Measurements from ENCODE around the gene NMNAT3. TPM values are rescaled to one million over a fixed set of nuclear protein-coding genes. Genes with fewer than 3 reads are reported as not detected.

The NMNAT3 gene
- total and polyA plus RNA-seq, 4 donors, result 1.9 to 19.7 (median 2.9) TPM

DNA sequence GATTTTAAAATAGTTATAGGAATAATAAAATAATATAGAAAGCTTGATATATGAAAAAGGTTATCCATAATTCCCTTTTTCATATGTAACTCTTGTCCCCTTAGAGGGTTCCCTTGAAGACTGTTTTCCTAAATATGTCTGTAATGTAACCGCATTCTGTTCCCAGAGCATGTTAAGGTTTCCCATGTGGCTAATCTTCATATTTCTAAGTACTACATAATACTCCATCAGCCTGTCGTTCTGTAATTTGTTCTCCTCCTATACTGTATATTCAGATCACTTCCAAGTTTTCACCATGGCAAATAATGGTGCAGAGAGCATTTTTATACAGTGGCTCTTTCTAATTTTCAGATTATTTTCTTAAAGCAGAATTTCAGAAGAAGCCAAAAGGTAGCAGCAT lies 6.7 kb downstream of the NMNAT3 start:
- DNase-seq (ENCODE audit: low spot score), result no peak
- TF ChIP-seq RAD21 (IDR thresholded peaks at IDR 0.05), result no peak
- Histone ChIP-seq H3K27ac (ENCODE audit: low read depth in 1 of 2, low read length in 2 of 2) (no peak overlapping the region), H3K4me1 (ENCODE audit: control insufficient read depth in 4 of 4, insufficient read depth in 4 of 4, low read length in 3 of 4) (no peaks in the 10 kb centered on the region), H3K9ac (ENCODE audit: low read depth in 1 of 2, low read length in 2 of 2) (no peak overlapping the region), H3K27me3 (ENCODE audit: control insufficient read depth in 4 of 4, insufficient read depth in 4 of 4, low read length in 3 of 4) (no peaks in the 10 kb centered on the region), H3K36me3 (ENCODE audit: control insufficient read depth in 4 of 4, insufficient read depth in 3 of 4, low read depth in 1 of 4, low read length in 3 of 4) (no peaks in the 10 kb centered on the region), H3K4me3 (ENCODE audit: low read depth in 1 of 3, low read length in 3 of 3) (no peak overlapping the region), H3K9me3 (ENCODE audit: control insufficient read depth in 4 of 4, low read length in 3 of 4) (no peaks in the 10 kb centered on the region)
- 91% methylated on average over 2 of the region's 2 CpGs for WGBS

DNA sequence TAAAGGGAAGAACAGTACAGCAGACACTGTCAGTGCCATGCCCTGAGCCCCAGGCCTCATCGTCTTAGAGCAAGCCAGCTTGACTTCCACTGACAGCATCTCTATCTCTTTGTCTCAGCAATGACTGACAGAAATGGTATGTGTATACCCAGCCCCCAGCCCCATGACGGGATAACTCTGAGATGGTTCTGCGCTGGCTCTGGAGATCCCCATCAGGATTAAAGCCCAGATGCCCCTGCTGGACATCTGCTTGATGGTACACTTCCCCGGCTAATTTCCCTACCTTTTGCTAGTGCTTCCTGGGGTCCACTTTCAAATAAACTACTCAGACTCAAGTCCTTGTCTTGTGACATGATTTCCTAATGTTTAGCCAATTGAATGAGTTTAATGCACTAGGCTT lies 7.6 kb downstream of the NMNAT3 start:
- H3K4me3 ChIP-seq (ENCODE audit: low read depth in 1 of 3, low read length in 3 of 3), result no peak overlapping the region
- H3K27ac ChIP-seq (ENCODE audit: low read depth in 1 of 2, low read length in 2 of 2), result no peak overlapping the region
- no peaks in the 10 kb centered on the region for H3K9me3 ChIP-seq (ENCODE audit: control insufficient read depth in 4 of 4, low read length in 3 of 4)
- 97% methylated on average over 4 of the region's 4 CpGs for WGBS
- H3K36me3 ChIP-seq (ENCODE audit: control insufficient read depth in 4 of 4, insufficient read depth in 3 of 4, low read depth in 1 of 4, low read length in 3 of 4), result no peaks in the 10 kb centered on the region
- H3K4me1 ChIP-seq (ENCODE audit: control insufficient read depth in 4 of 4, insufficient read depth in 4 of 4, low read length in 3 of 4), result no peaks in the 10 kb centered on the region
- H3K9ac ChIP-seq (ENCODE audit: low read depth in 1 of 2, low read length in 2 of 2), result no peak overlapping the region
- DNase-seq (ENCODE audit: low spot score), result no peak
- no peaks in the 10 kb centered on the region for H3K27me3 ChIP-seq (ENCODE audit: control insufficient read depth in 4 of 4, insufficient read depth in 4 of 4, low read length in 3 of 4)
- no peak for TF ChIP-seq RAD21 (IDR thresholded peaks at IDR 0.05)
- TF ChIP-seq, protein P1, sequence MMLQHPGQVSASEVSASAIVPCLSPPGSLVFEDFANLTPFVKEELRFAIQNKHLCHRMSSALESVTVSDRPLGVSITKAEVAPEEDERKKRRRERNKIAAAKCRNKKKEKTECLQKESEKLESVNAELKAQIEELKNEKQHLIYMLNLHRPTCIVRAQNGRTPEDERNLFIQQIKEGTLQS (IDR thresholded peaks at IDR 0.05), result no peak
- TF ChIP-seq, protein P2, sequence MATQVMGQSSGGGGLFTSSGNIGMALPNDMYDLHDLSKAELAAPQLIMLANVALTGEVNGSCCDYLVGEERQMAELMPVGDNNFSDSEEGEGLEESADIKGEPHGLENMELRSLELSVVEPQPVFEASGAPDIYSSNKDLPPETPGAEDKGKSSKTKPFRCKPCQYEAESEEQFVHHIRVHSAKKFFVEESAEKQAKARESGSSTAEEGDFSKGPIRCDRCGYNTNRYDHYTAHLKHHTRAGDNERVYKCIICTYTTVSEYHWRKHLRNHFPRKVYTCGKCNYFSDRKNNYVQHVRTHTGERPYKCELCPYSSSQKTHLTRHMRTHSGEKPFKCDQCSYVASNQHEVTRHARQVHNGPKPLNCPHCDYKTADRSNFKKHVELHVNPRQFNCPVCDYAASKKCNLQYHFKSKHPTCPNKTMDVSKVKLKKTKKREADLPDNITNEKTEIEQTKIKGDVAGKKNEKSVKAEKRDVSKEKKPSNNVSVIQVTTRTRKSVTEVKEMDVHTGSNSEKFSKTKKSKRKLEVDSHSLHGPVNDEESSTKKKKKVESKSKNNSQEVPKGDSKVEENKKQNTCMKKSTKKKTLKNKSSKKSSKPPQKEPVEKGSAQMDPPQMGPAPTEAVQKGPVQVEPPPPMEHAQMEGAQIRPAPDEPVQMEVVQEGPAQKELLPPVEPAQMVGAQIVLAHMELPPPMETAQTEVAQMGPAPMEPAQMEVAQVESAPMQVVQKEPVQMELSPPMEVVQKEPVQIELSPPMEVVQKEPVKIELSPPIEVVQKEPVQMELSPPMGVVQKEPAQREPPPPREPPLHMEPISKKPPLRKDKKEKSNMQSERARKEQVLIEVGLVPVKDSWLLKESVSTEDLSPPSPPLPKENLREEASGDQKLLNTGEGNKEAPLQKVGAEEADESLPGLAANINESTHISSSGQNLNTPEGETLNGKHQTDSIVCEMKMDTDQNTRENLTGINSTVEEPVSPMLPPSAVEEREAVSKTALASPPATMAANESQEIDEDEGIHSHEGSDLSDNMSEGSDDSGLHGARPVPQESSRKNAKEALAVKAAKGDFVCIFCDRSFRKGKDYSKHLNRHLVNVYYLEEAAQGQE (IDR thresholded peaks at IDR 0.05), result no peak
- TF ChIP-seq, protein P3, sequence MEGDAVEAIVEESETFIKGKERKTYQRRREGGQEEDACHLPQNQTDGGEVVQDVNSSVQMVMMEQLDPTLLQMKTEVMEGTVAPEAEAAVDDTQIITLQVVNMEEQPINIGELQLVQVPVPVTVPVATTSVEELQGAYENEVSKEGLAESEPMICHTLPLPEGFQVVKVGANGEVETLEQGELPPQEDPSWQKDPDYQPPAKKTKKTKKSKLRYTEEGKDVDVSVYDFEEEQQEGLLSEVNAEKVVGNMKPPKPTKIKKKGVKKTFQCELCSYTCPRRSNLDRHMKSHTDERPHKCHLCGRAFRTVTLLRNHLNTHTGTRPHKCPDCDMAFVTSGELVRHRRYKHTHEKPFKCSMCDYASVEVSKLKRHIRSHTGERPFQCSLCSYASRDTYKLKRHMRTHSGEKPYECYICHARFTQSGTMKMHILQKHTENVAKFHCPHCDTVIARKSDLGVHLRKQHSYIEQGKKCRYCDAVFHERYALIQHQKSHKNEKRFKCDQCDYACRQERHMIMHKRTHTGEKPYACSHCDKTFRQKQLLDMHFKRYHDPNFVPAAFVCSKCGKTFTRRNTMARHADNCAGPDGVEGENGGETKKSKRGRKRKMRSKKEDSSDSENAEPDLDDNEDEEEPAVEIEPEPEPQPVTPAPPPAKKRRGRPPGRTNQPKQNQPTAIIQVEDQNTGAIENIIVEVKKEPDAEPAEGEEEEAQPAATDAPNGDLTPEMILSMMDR (IDR thresholded peaks at IDR 0.05; ENCODE audit: low read depth, low read length, missing input control), result no peak
- TF ChIP-seq, protein P4, sequence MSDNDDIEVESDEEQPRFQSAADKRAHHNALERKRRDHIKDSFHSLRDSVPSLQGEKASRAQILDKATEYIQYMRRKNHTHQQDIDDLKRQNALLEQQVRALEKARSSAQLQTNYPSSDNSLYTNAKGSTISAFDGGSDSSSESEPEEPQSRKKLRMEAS (IDR thresholded peaks at IDR 0.05), result no peak
- no peak for TF ChIP-seq TAF1 (conservative IDR thresholded peaks at IDR 0.05)
- TF ChIP-seq FOXA1 (IDR thresholded peaks at IDR 0.05), result no peak
- TF ChIP-seq, protein P5, sequence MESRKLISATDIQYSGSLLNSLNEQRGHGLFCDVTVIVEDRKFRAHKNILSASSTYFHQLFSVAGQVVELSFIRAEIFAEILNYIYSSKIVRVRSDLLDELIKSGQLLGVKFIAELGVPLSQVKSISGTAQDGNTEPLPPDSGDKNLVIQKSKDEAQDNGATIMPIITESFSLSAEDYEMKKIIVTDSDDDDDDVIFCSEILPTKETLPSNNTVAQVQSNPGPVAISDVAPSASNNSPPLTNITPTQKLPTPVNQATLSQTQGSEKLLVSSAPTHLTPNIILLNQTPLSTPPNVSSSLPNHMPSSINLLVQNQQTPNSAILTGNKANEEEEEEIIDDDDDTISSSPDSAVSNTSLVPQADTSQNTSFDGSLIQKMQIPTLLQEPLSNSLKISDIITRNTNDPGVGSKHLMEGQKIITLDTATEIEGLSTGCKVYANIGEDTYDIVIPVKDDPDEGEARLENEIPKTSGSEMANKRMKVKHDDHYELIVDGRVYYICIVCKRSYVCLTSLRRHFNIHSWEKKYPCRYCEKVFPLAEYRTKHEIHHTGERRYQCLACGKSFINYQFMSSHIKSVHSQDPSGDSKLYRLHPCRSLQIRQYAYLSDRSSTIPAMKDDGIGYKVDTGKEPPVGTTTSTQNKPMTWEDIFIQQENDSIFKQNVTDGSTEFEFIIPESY (IDR thresholded peaks at IDR 0.05), result no peak
- no peak for TF ChIP-seq HNF4A (conservative IDR thresholded peaks at IDR 0.05)
- TF ChIP-seq SP1 (IDR thresholded peaks at IDR 0.05), result no peak
- no peak for TF ChIP-seq GABPA (IDR thresholded peaks at IDR 0.05 in 1 of 2, conservative IDR thresholded peaks at IDR 0.05 in 1 of 2)
- no peak for TF ChIP-seq YY1 (IDR thresholded peaks at IDR 0.05)
- no peak for TF ChIP-seq HNF4G (IDR thresholded peaks at IDR 0.05)
- no peak for TF ChIP-seq NR2F2 (IDR thresholded peaks at IDR 0.05)
- TF ChIP-seq EGR1 (IDR thresholded peaks at IDR 0.05; ENCODE audit: low read depth in 2 of 2), result no peak
- TF ChIP-seq JUND (IDR thresholded peaks at IDR 0.05), result no peak
- no peak for TF ChIP-seq FOXA2 (IDR thresholded peaks at IDR 0.05)
